OCI-LY7 (cell line): Measurements from ENCODE around the gene RBFOX1. TPM values are rescaled to one million over a fixed set of nuclear protein-coding genes. Genes with fewer than 3 reads are reported as not detected.

ENCODE experiments used
- BruUV-seq: library from RNA; stranded (reverse); fragments of 400-500 nt; replicated peaks from 2 replicates; lab custom pipeline; 2021; lab: Mats Ljungman, UMichigan
- CTCF ChIA-PET: fragments of 300-600 bp; sonication (Branson Sonifier 250); formaldehyde crosslinking; loops from one replicate; lab custom pipeline; 2022; ENCODE audit warnings: antibody characterized with exemption; ENCODE audit not compliant: unreplicated experiment; lab: Charles Lee
- POLR2A ChIA-PET: fragments of 300-600 bp; sonication (Branson Sonifier 250); formaldehyde crosslinking; loops from one replicate; lab custom pipeline; 2022; ENCODE audit warnings: antibody characterized with exemption; lab: Charles Lee
- DNase-seq: peaks from one replicate; pipeline ENCODE4 v3.0.0-alpha.2; 2015; ENCODE audit warnings: low spot score
- H2AFZ ChIP-seq: fragments of 200-600 bp; sonication (generic), shearing (Covaris generic); 2 replicates; pipeline ENCODE4 v1.6.1; 2014; ENCODE audit warnings: mild to moderate bottlenecking, antibody characterized with exemption, low read length, moderate library complexity
- H3K27ac ChIP-seq: fragments of 200-600 bp; sonication (generic); 2 replicates; pipeline ENCODE4 v1.5.1; 2014; ENCODE audit warnings: mixed run types, low read depth, mild to moderate bottlenecking, moderate library complexity, low read length, inconsistent platforms; ENCODE audit not compliant: poor library complexity, severe bottlenecking
- H3K36me3 ChIP-seq: fragments of 200-600 bp; sonication (generic); 2 replicates; pipeline ENCODE4 v1.6.1; 2014; ENCODE audit warnings: mild to moderate bottlenecking, antibody characterized with exemption, low read length, moderate library complexity, mixed read lengths; ENCODE audit not compliant: insufficient read depth
- H3K4me1 ChIP-seq: fragments of 200-600 bp; sonication (generic); 2 replicates; pipeline ENCODE4 v1.5.1; 2014; ENCODE audit warnings: mild to moderate bottlenecking, low read length; ENCODE audit not compliant: insufficient read depth, poor library complexity, severe bottlenecking
- H3K4me2 ChIP-seq: fragments of 200-600 bp; sonication (generic); 2 replicates; pipeline ENCODE4 v1.6.1; 2014; ENCODE audit warnings: mild to moderate bottlenecking, low read length
- H3K4me3 ChIP-seq: fragments of 200-600 bp; sonication (generic); 2 replicates; pipeline ENCODE4 v1.5.1; 2014; ENCODE audit warnings: mild to moderate bottlenecking, low read depth, low read length; ENCODE audit not compliant: poor library complexity, severe bottlenecking
- H3K79me2 ChIP-seq: fragments of 200-600 bp; sonication (generic); 2 replicates; pipeline ENCODE4 v1.6.1; 2016; ENCODE audit warnings: low read depth, mild to moderate bottlenecking, low read length, moderate library complexity, mixed read lengths; ENCODE audit not compliant: insufficient read depth
- H3K9me2 ChIP-seq: fragments of 200-600 bp; sonication (generic); 2 replicates; pipeline ENCODE4 v1.6.1; 2016; ENCODE audit warnings: mild to moderate bottlenecking, low read length, mixed read lengths; ENCODE audit not compliant: insufficient read depth
- H3K9me3 ChIP-seq: fragments of 200-600 bp; sonication (generic); 2 replicates; pipeline ENCODE4 v1.6.1; 2014; ENCODE audit warnings: mild to moderate bottlenecking, mixed run types, low read length, mixed read lengths
- H4K20me1 ChIP-seq: fragments of 200-600 bp; sonication (generic); 2 replicates; pipeline ENCODE4 v1.6.1; 2014; ENCODE audit warnings: mild to moderate bottlenecking, antibody characterized with exemption, low read length, moderate library complexity, mixed read lengths; ENCODE audit not compliant: insufficient read depth
- EZH2phosphoT487 ChIP-seq: fragments of 200-600 bp; sonication (generic); IDR thresholded peaks from 2 replicates; pipeline ENCODE4 v1.6.1; 2018; ENCODE audit warnings: low read depth, borderline replicate concordance, mild to moderate bottlenecking, mixed run types, antibody characterized with exemption, low read length, moderate library complexity, mixed read lengths
- intact Hi-C: fragments of 100-400 bp; cut with micrococcal nuclease; formaldehyde crosslinking; loops from one replicate; pipeline ENCODE4 v1.10.0; 2022; ENCODE audit not compliant: unreplicated experiment
- total RNA-seq, 2 experiments: library from RNA; depleted of rRNA in 1 of 2; stranded (reverse); fragments of >200 nt in 1 of 2; shearing (Covaris generic) in 1 of 2; gene quantifications; 2 replicates each; pipeline ENCODE4 v1.2.3, GENCODE V29; 2014 to 2022
- TF ChIP-seq, protein P1 (sequence below): fragments of 200-600 bp; sonication (generic); conservative IDR thresholded peaks from 2 replicates; pipeline ENCODE4 v1.5.1; 2014; ENCODE audit warnings: mild to moderate bottlenecking, antibody characterized with exemption, low read length, moderate library complexity, mixed read lengths

Gene RBFOX1
- total RNA-seq, 2 experiments from 2014 or later: not detected

DNA sequence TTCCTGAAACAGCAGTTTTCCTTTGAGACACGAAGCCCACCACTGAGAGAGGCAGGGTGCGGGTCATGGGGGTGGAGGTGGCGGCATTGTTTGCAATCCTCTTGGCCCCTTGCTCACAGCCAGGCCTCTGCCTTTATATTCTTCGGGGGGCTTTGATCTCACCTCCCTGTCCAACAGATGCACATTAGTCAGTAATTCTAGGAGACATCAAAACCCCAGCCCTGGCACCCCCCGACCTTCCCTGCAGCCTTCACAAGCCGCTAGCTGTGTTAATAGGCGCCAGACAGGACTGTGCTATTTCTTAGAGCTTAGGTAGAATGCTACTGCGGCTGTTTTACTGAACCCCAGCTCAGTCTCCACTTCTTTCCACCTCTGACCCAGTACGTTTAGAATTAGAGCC is 212.6 kb downstream of the RBFOX1 start:
- no peak overlapping the region for H3K27ac ChIP-seq
- H3K79me2 ChIP-seq: no peaks in the 10 kb centered on the region
- ChIA-PET CTCF (interaction anchor here (0.6 kb wide), 1 partner anchor 1395 kb away, joined by 5 read pairs; no protein-coding TSS in a partner anchor), POLR2A (interaction anchor here (1.5 kb wide), 1 partner anchor 16 kb away, joined by 3 read pairs; no protein-coding TSS in a partner anchor)
- H3K4me2 ChIP-seq: no peak overlapping the region
- no peaks in the 10 kb centered on the region for H3K36me3 ChIP-seq
- no peaks in the 10 kb centered on the region for H3K4me1 ChIP-seq
- H3K4me3 ChIP-seq: no peak overlapping the region
- H3K9me2 ChIP-seq: no peaks in the 10 kb centered on the region
- no peaks in the 10 kb centered on the region for H4K20me1 ChIP-seq
- intact Hi-C loops: no loop called here
- no peak for DNase-seq
- no peak overlapping the region for H2AFZ ChIP-seq
- TF ChIP-seq, protein P1, sequence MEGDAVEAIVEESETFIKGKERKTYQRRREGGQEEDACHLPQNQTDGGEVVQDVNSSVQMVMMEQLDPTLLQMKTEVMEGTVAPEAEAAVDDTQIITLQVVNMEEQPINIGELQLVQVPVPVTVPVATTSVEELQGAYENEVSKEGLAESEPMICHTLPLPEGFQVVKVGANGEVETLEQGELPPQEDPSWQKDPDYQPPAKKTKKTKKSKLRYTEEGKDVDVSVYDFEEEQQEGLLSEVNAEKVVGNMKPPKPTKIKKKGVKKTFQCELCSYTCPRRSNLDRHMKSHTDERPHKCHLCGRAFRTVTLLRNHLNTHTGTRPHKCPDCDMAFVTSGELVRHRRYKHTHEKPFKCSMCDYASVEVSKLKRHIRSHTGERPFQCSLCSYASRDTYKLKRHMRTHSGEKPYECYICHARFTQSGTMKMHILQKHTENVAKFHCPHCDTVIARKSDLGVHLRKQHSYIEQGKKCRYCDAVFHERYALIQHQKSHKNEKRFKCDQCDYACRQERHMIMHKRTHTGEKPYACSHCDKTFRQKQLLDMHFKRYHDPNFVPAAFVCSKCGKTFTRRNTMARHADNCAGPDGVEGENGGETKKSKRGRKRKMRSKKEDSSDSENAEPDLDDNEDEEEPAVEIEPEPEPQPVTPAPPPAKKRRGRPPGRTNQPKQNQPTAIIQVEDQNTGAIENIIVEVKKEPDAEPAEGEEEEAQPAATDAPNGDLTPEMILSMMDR: no peak
- TF ChIP-seq EZH2phosphoT487: no peak
- no TSS peak for BruUV-seq
- no peaks in the 10 kb centered on the region for H3K9me3 ChIP-seq

DNA sequence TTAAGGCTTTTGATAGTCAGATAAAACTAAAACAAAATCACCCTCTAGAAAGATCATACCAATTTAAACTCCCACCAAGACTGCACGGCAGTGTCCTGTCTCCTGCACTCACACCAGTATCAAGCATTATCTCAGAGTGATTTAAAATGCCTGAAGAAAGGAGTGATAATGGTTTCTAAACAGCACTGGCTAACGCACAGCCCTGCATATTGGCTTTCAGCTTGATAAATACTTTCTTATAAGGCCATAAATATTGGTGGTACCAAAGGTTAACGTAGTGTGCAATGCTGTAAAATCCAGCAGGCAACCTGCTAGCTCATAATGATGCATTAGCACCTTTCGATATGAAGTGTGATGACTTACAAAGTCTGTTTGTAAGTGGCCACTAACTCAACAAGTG is 214.3 kb downstream of the RBFOX1 start:
- intact Hi-C loops: no loop called here
- no peak overlapping the region for H3K4me2 ChIP-seq
- no peak for DNase-seq
- ChIA-PET POLR2A (interaction anchor here (0.6 kb wide), 1 partner anchor 102 kb away, joined by 4 read pairs; no protein-coding TSS in a partner anchor), CTCF (no interaction called here)
- BruUV-seq: no TSS peak
- H3K4me1 ChIP-seq: no peaks in the 10 kb centered on the region
- H3K36me3 ChIP-seq: no peaks in the 10 kb centered on the region
- H2AFZ ChIP-seq: no peak overlapping the region
- H3K9me3 ChIP-seq: no peaks in the 10 kb centered on the region
- no peaks in the 10 kb centered on the region for H4K20me1 ChIP-seq
- H3K27ac ChIP-seq: no peak overlapping the region
- no peaks in the 10 kb centered on the region for H3K9me2 ChIP-seq
- TF ChIP-seq, protein P1: no peak
- TF ChIP-seq EZH2phosphoT487: no peak
- H3K79me2 ChIP-seq: no peaks in the 10 kb centered on the region
- H3K4me3 ChIP-seq: no peak overlapping the region

DNA sequence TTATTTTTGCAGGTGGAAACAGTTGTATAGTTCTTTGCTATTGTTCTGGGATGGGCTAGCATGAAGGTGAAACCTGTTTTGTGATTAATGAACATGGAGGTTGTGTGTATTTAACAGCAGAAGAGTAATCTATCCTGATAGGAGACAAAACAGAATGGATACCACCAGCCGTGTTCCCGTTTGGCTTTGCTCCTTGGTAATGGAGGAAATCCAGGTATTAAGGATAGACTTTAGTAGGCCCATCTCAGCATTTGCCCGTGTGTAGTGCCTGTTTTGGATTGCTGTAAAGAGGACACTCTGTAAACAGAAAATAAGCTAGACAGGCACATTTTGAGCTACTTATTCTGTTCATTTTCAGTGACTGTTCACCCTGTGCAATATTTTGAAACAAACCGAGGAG is 215.1 kb downstream of the RBFOX1 start:
- H3K36me3 ChIP-seq: no peaks in the 10 kb centered on the region
- no peak overlapping the region for H3K4me3 ChIP-seq
- no peak for TF ChIP-seq EZH2phosphoT487
- TF ChIP-seq, protein P1: no peak
- H3K9me3 ChIP-seq: no peaks in the 10 kb centered on the region
- no peaks in the 10 kb centered on the region for H4K20me1 ChIP-seq
- no peaks in the 10 kb centered on the region for H3K4me1 ChIP-seq
- DNase-seq: no peak
- intact Hi-C loops: no loop called here
- ChIA-PET POLR2A (no interaction called here), CTCF (no interaction called here)
- H2AFZ ChIP-seq: no peak overlapping the region
- H3K79me2 ChIP-seq: no peaks in the 10 kb centered on the region
- no peak overlapping the region for H3K4me2 ChIP-seq
- BruUV-seq: no TSS peak
- no peaks in the 10 kb centered on the region for H3K9me2 ChIP-seq
- no peak overlapping the region for H3K27ac ChIP-seq
